ENCODE measurements around the gene SNRPD3. TPM values are rescaled to one million over a fixed set of nuclear protein-coding genes. Genes with fewer than 3 reads are reported as not detected.

SNRPD3 gene
- total and polyA plus RNA-seq, 9 of the 15 experiments (the other 6 are each of a cell fraction or from before 2014, with no cell fraction given) = 131 to 366 (median 274) TPM

- TF ChIP-seq FOXP4 (CRISPR knock-in tag; IDR thresholded peaks at IDR 0.05; ENCODE audit: borderline replicate concordance) (no peak), MTA3 (IDR thresholded peaks at IDR 0.05; ENCODE audit: borderline replicate concordance) (no peak), POLR2AphosphoS5 (IDR thresholded peaks at IDR 0.05; ENCODE audit: control insufficient read depth, insufficient read depth, low read depth, low read length) (no peak), MLLT1 (IDR thresholded peaks at IDR 0.05) (no peak), EWSR1 (IDR thresholded peaks at IDR 0.05; ENCODE audit: borderline replicate concordance, low read depth, partially characterized antibody) (no peak), KLF10 (CRISPR knock-in tag; IDR thresholded peaks at IDR 0.05) (no peak), TFE3 (CRISPR knock-in tag; IDR thresholded peaks at IDR 0.05) (no peak), UBTF (IDR thresholded peaks at IDR 0.05; ENCODE audit: borderline replicate concordance in 1 of 2, low read depth in 2 of 2, low read length in 2 of 2) (no peak), ZNF133 (CRISPR knock-in tag; IDR thresholded peaks at IDR 0.05) (no peak), RNF2 (IDR thresholded peaks at IDR 0.05) (no peak)
- TF ChIP-seq, protein P1, sequence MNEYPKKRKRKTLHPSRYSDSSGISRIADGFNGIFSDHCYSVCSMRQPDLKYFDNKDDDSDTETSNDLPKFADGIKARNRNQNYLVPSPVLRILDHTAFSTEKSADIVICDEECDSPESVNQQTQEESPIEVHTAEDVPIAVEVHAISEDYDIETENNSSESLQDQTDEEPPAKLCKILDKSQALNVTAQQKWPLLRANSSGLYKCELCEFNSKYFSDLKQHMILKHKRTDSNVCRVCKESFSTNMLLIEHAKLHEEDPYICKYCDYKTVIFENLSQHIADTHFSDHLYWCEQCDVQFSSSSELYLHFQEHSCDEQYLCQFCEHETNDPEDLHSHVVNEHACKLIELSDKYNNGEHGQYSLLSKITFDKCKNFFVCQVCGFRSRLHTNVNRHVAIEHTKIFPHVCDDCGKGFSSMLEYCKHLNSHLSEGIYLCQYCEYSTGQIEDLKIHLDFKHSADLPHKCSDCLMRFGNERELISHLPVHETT (CRISPR knock-in tag; conservative IDR thresholded peaks at IDR 0.05 in 1 of 2, IDR thresholded peaks at IDR 0.05 in 1 of 2) = no peak
- TF ChIP-seq, protein P2, sequence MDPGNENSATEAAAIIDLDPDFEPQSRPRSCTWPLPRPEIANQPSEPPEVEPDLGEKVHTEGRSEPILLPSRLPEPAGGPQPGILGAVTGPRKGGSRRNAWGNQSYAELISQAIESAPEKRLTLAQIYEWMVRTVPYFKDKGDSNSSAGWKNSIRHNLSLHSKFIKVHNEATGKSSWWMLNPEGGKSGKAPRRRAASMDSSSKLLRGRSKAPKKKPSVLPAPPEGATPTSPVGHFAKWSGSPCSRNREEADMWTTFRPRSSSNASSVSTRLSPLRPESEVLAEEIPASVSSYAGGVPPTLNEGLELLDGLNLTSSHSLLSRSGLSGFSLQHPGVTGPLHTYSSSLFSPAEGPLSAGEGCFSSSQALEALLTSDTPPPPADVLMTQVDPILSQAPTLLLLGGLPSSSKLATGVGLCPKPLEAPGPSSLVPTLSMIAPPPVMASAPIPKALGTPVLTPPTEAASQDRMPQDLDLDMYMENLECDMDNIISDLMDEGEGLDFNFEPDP (CRISPR knock-in tag; IDR thresholded peaks at IDR 0.05) = no peak
These were observed 29.1 kb downstream of the SNRPD3 start (continued) for GRCh38 chr22:24584871-24585411.
